Measurements from ENCODE around the gene PTPN7. TPM values are rescaled to one million over a fixed set of nuclear protein-coding genes. Genes with fewer than 3 reads are reported as not detected.

Gene PTPN7
- total RNA-seq (not detected in 2 replicates), polyA plus RNA-seq (0.35 and 0.41 TPM in 2 replicates)

DNA sequence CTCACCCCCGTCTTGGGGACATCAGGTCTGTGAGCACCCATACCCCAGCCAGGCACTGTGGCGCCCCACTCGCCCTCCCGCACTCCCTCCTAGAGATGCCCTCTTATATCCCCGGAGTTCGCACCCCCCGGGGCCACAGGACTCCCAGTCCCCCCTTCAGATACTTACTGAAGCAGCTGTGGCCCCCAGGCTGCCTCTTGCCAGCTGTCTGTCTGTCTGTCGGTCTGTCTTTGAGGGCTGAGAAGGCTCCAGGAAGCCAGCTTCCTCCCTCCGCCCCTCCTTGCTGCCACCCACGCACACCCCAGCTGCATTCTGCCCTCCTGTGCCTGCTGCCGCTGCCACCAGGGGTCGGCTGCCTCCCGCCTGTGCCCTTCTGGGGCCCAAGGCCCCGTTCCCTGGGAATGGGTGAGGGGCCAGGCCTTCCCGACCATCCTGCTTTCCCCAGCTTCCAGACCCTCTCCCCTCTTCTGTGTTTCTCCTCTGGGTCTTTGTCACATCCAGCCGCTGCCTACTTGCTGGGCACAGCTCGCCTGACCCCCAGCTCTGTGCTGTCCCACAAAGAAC lies at the start of gene PTPN7:
Gene PTPN7, minus strand, starts transcription at position 226 of the 564 bp plus-strand sequence. CDS start 1,200 bp downstream, outside the sequence.
- TF ChIP-seq EZH2 (IDR thresholded peaks at IDR 0.05; ENCODE audit: borderline replicate concordance) (no peak), EZH2phosphoT487 (IDR thresholded peaks at IDR 0.05; ENCODE audit: low read depth, severe bottlenecking, unreplicated experiment) (no peak)
- TF ChIP-seq, protein P1, sequence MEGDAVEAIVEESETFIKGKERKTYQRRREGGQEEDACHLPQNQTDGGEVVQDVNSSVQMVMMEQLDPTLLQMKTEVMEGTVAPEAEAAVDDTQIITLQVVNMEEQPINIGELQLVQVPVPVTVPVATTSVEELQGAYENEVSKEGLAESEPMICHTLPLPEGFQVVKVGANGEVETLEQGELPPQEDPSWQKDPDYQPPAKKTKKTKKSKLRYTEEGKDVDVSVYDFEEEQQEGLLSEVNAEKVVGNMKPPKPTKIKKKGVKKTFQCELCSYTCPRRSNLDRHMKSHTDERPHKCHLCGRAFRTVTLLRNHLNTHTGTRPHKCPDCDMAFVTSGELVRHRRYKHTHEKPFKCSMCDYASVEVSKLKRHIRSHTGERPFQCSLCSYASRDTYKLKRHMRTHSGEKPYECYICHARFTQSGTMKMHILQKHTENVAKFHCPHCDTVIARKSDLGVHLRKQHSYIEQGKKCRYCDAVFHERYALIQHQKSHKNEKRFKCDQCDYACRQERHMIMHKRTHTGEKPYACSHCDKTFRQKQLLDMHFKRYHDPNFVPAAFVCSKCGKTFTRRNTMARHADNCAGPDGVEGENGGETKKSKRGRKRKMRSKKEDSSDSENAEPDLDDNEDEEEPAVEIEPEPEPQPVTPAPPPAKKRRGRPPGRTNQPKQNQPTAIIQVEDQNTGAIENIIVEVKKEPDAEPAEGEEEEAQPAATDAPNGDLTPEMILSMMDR (IDR thresholded peaks at IDR 0.05; ENCODE audit: poor library complexity), result no peak
- no peaks in the 10 kb centered on the region for H3K79me2 ChIP-seq
- H3K4me2 ChIP-seq, result no peak within 1 kb of the TSS
- no peaks in the 10 kb centered on the region for H3K9me3 ChIP-seq (ENCODE audit: low read depth)
- no peaks in the 10 kb centered on the region for H4K20me1 ChIP-seq (ENCODE audit: insufficient read depth, poor library complexity, severe bottlenecking)
- no peaks in the 10 kb centered on the region for H3K9me2 ChIP-seq (replicated peaks; ENCODE audit: insufficient read depth)
- no peak for DNase-seq (ENCODE audit: low spot score)
- 91% methylated on average over 14 of the region's 17 CpGs for WGBS (ENCODE audit: low lambda C conversion rate, missing lambda C conversion rate)
- no peaks in the 10 kb centered on the region for H3K4me1 ChIP-seq (ENCODE audit: insufficient read depth)
- H3K27ac ChIP-seq, result no peak within 1 kb of the TSS
- H3K27me3 ChIP-seq, result no peaks in the 10 kb centered on the region
- H3K4me3 ChIP-seq, result no peak within 1 kb of the TSS
- H3K36me3 ChIP-seq (replicated peaks; ENCODE audit: insufficient read depth, low read depth), result no peaks in the 10 kb centered on the region
- no peak within 1 kb of the TSS for H2AFZ ChIP-seq

DNA sequence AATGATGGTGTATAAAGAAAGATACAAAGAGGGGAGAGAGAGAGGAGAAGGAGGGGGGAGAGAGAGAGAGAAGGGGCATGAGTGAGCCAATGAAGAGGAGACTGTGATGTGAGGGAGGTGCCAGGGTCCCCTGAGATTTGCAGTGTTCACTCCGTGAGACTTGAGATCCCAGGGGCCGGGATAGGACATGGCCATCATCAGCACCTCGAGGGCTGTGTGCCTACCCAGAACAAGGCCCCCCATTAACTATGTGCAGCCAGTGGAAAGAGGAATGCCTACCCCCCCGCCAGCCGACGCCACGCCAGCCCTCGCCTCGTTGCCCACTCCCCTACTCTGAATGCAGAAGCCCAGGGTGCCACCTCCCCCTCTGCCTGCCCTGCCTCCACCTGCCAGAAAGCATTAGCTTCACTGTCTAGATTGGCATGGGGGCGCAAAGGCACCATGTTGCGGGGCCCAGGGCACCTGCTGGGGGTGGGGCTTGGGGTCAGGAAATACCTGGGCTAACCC lies 48.0 kb upstream of the PTPN7 start:
- no peak overlapping the region for H2AFZ ChIP-seq
- TF ChIP-seq, protein P1 (IDR thresholded peaks at IDR 0.05; ENCODE audit: poor library complexity), result no peak
- TF ChIP-seq EZH2 (IDR thresholded peaks at IDR 0.05; ENCODE audit: borderline replicate concordance) (no peak), EZH2phosphoT487 (IDR thresholded peaks at IDR 0.05; ENCODE audit: low read depth, severe bottlenecking, unreplicated experiment) (no peak)

DNA sequence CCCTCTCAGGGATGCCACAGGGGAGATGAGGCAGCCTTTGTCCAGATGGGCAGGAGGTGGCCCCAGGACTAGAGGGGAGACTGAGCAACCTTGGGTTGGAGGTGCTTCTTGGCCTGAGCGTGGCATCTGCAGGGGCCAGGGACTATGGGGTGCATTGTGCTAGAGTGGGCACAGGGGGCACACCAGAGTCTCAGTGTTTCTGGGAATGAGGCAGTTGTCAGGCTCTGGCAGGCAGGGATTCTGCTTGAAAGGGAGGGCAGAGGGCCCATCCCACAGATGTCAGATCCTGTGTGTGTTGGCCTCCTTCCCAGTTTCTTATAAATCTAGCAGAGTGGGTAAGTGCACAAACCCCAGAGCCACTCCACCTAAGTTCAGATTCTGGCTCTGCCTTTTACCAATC lies 46.9 kb upstream of the PTPN7 start:
- H4K20me1 ChIP-seq (ENCODE audit: insufficient read depth, poor library complexity, severe bottlenecking), result no peaks in the 10 kb centered on the region
- H3K9me2 ChIP-seq (replicated peaks; ENCODE audit: insufficient read depth), result no peaks in the 10 kb centered on the region
- no peaks in the 10 kb centered on the region for H3K36me3 ChIP-seq (replicated peaks; ENCODE audit: insufficient read depth, low read depth)
- TF ChIP-seq EZH2phosphoT487 (IDR thresholded peaks at IDR 0.05; ENCODE audit: low read depth, severe bottlenecking, unreplicated experiment), result no peak
- TF ChIP-seq, protein P1 (IDR thresholded peaks at IDR 0.05; ENCODE audit: poor library complexity), result peak; percentile 29
- H3K4me2 ChIP-seq, result no peak overlapping the region
- no peak overlapping the region for H2AFZ ChIP-seq
- WGBS (ENCODE audit: low lambda C conversion rate, missing lambda C conversion rate), result 64% methylated on average over 1 of the region's 1 CpG
- H3K4me1 ChIP-seq (ENCODE audit: insufficient read depth), result no peaks in the 10 kb centered on the region
- no peaks in the 10 kb centered on the region for H3K79me2 ChIP-seq
- no peaks in the 10 kb centered on the region for H3K9me3 ChIP-seq (ENCODE audit: low read depth)
- no peak overlapping the region for H3K27ac ChIP-seq
- peak; percentile 74 for DNase-seq (ENCODE audit: low spot score)
- no peaks in the 10 kb centered on the region for H3K27me3 ChIP-seq
- H3K4me3 ChIP-seq, result no peak overlapping the region

More for the DNA sequence above, 48.0 kb upstream of the PTPN7 start:
- H3K36me3 ChIP-seq (replicated peaks; ENCODE audit: insufficient read depth, low read depth), result no peaks in the 10 kb centered on the region
- no peak for DNase-seq (ENCODE audit: low spot score)
- H3K27me3 ChIP-seq, result peaks cover 10% of the 10 kb centered on the region
- no peak overlapping the region for H3K4me3 ChIP-seq
- H3K79me2 ChIP-seq, result no peaks in the 10 kb centered on the region
- no peaks in the 10 kb centered on the region for H4K20me1 ChIP-seq (ENCODE audit: insufficient read depth, poor library complexity, severe bottlenecking)
- no peak overlapping the region for H3K27ac ChIP-seq
- no peaks in the 10 kb centered on the region for H3K4me1 ChIP-seq (ENCODE audit: insufficient read depth)
- H3K9me2 ChIP-seq (replicated peaks; ENCODE audit: insufficient read depth), result no peaks in the 10 kb centered on the region
- 87% methylated on average over 11 of the region's 11 CpGs for WGBS (ENCODE audit: low lambda C conversion rate, missing lambda C conversion rate)
- H3K9me3 ChIP-seq (ENCODE audit: low read depth), result no peaks in the 10 kb centered on the region
- H3K4me2 ChIP-seq, result no peak overlapping the region
